ENCODE measurements around the gene RPS6KA2.

RPS6KA2 gene

GRCh38 chr6:166492092-166492741, 134.8 kb downstream of the RPS6KA2 start:
- H3K4me3 ChIP-seq (replicated peaks; ENCODE audit: insufficient read depth, low read length): no peak overlapping the region
- TF ChIP-seq REST (IDR thresholded peaks at IDR 0.05; ENCODE audit: insufficient replicate concordance, low read depth): no peak
- no peak for TF ChIP-seq SPI1 (IDR thresholded peaks at IDR 0.05; ENCODE audit: borderline replicate concordance, low read depth)
- TF ChIP-seq CTCF (IDR thresholded peaks at IDR 0.05; ENCODE audit: insufficient read depth, low read length): no peak
- no peak for TF ChIP-seq POLR2AphosphoS5 (IDR thresholded peaks at IDR 0.05; ENCODE audit: low read depth)
- TF ChIP-seq GABPA (IDR thresholded peaks at IDR 0.05; ENCODE audit: low read depth): no peak
- DNase-seq (ENCODE audit: low read depth in 1 of 2, low spot score in 1 of 2): no peak
- no peak overlapping the region for H3K27ac ChIP-seq (replicated peaks)
- no peaks in the 10 kb centered on the region for H3K27me3 ChIP-seq (ENCODE audit: insufficient read depth, poor library complexity, severe bottlenecking)

GRCh38 chr6:166490671-166491500, 136.2 kb downstream of the RPS6KA2 start:
- H3K27me3 ChIP-seq (ENCODE audit: insufficient read depth, poor library complexity, severe bottlenecking): no peaks in the 10 kb centered on the region

More at GRCh38 chr6:166490671-166491500, 136.2 kb downstream of the RPS6KA2 start:
- Histone ChIP-seq H3K4me3 (replicated peaks; ENCODE audit: insufficient read depth, low read length) (no peak overlapping the region), H3K27ac (replicated peaks) (no peak overlapping the region)
- no peak for DNase-seq (ENCODE audit: low read depth in 1 of 2, low spot score in 1 of 2)
- TF ChIP-seq GABPA (IDR thresholded peaks at IDR 0.05; ENCODE audit: low read depth) (no peak), SPI1 (IDR thresholded peaks at IDR 0.05; ENCODE audit: borderline replicate concordance, low read depth) (no peak), REST (IDR thresholded peaks at IDR 0.05; ENCODE audit: insufficient replicate concordance, low read depth) (no peak), CTCF (IDR thresholded peaks at IDR 0.05; ENCODE audit: insufficient read depth, low read length) (no peak), POLR2AphosphoS5 (IDR thresholded peaks at IDR 0.05; ENCODE audit: low read depth) (no peak)

Measured in HL-60 (cell line).